Central memory CD8-positive, alpha-beta T cell (primary cell): Measurements from ENCODE around the gene PTPRH.

Experiments
- ATAC-seq: fragments of 150-1000 bp; cut with Tn5 transposase; replicated peaks from 2 replicates; pipeline ENCODE4 v1.10.0; 2022; ENCODE audit warnings: mild to moderate bottlenecking, moderate FRiP score, moderate number of reproducible peaks; ENCODE audit not compliant: poor library complexity, severe bottlenecking; ENCODE audit errors: extremely low read depth
- DNase-seq, 2 donors: peaks; one replicate each; pipeline ENCODE4 v3.0.0; 2021; ENCODE audit warnings: low spot score in 2 of 2
- H3K27ac Mint-ChIP-seq: one replicate; pipeline ENCODE4 v1.8.0; 2022; ENCODE audit warnings: low read depth, mild to moderate bottlenecking, moderate library complexity, mixed read lengths
- H3K27me3 Mint-ChIP-seq: one replicate; pipeline ENCODE4 v1.8.0; 2022; ENCODE audit warnings: mixed read lengths
- H3K36me3 Mint-ChIP-seq: one replicate; pipeline ENCODE4 v1.8.0; 2022; ENCODE audit warnings: mild to moderate bottlenecking, moderate library complexity, mixed read lengths; ENCODE audit not compliant: insufficient read depth
- H3K4me1 Mint-ChIP-seq: one replicate; pipeline ENCODE4 v1.8.0; 2022; ENCODE audit warnings: mixed read lengths
- H3K4me3 Mint-ChIP-seq: one replicate; pipeline ENCODE4 v1.8.0; 2022; ENCODE audit warnings: mild to moderate bottlenecking, moderate library complexity, mixed read lengths
- H3K9me3 Mint-ChIP-seq: one replicate; pipeline ENCODE4 v1.8.0; 2022; ENCODE audit warnings: mixed read lengths

PTPRH gene

GRCh38 chr19:55153652-55154264 is 55.5 kb downstream of the PTPRH start:
- peaks cover 44% of the 10 kb centered on the region for H3K27me3 Mint-ChIP-seq
- no peak for DNase-seq
- no peak overlapping the region for H3K4me3 Mint-ChIP-seq
- peaks cover 28% of the 10 kb centered on the region for H3K4me1 Mint-ChIP-seq
- peak overlapping the region; percentile 65 for H3K27ac Mint-ChIP-seq
- H3K36me3 Mint-ChIP-seq: peaks cover 3% of the 10 kb centered on the region
- no peak for ATAC-seq
- peaks cover 18% of the 10 kb centered on the region for H3K9me3 Mint-ChIP-seq

GRCh38 chr19:55152017-55152416 is 57.3 kb downstream of the PTPRH start:
- Mint-ChIP-seq H3K9me3 (peaks cover 18% of the 10 kb centered on the region), H3K4me1 (peaks cover 23% of the 10 kb centered on the region), H3K36me3 (peaks cover 3% of the 10 kb centered on the region), H3K27ac (peak overlapping the region; percentile 52), H3K27me3 (peaks cover 36% of the 10 kb centered on the region), H3K4me3 (no peak overlapping the region)
- DNase-seq (no peak), ATAC-seq (no peak)

- Mint-ChIP-seq H3K36me3 (peaks cover 4% of the 10 kb centered on the region), H3K4me3 (no peak within 1 kb of the TSS), H3K27me3 (peaks cover 42% of the 10 kb centered on the region), H3K4me1 (peaks cover 25% of the 10 kb centered on the region), H3K27ac (no peak within 1 kb of the TSS), H3K9me3 (peaks cover 16% of the 10 kb centered on the region)
- DNase-seq (no peak), ATAC-seq (no peak)
Observed at GRCh38 chr19:55149078-55150003, 60.0 kb downstream of the PTPRH start, which contains the start of gene TNNT1. TNNT1 (minus strand) TSS chr19:55149206; CDS start chr19:55147157, 2,049 bp downstream.

- ATAC-seq: no peak
- no peak overlapping the region for H3K27ac Mint-ChIP-seq
- peaks cover 5% of the 10 kb centered on the region for H3K36me3 Mint-ChIP-seq
- peaks cover 16% of the 10 kb centered on the region for H3K4me1 Mint-ChIP-seq
- no peak overlapping the region for H3K4me3 Mint-ChIP-seq
- H3K27me3 Mint-ChIP-seq: peaks cover 58% of the 10 kb centered on the region
- peaks cover 8% of the 10 kb centered on the region for H3K9me3 Mint-ChIP-seq
- no peak for DNase-seq
Observed at GRCh38 chr19:55147545-55148251, 61.6 kb downstream of the PTPRH start.

- H3K4me1 Mint-ChIP-seq: peaks cover 10% of the 10 kb centered on the region
- no peak overlapping the region for H3K27ac Mint-ChIP-seq
- H3K36me3 Mint-ChIP-seq: peaks cover 3% of the 10 kb centered on the region
- peaks cover 58% of the 10 kb centered on the region for H3K27me3 Mint-ChIP-seq
- no peak overlapping the region for H3K4me3 Mint-ChIP-seq
- ATAC-seq (no peak), DNase-seq (no peak)
- peaks cover 1% of the 10 kb centered on the region for H3K9me3 Mint-ChIP-seq
Observed at GRCh38 chr19:55146705-55147273, 62.5 kb downstream of the PTPRH start.

- Mint-ChIP-seq H3K9me3 (no peaks in the 10 kb centered on the region), H3K36me3 (peaks cover 5% of the 10 kb centered on the region), H3K27ac (no peak overlapping the region), H3K4me1 (peaks cover 7% of the 10 kb centered on the region), H3K27me3 (peaks cover 63% of the 10 kb centered on the region), H3K4me3 (no peak overlapping the region)
- DNase-seq (no peak), ATAC-seq (no peak)
Observed at GRCh38 chr19:55146078-55146704, 63.1 kb downstream of the PTPRH start.

GRCh38 chr19:55145232-55145631 is 64.1 kb downstream of the PTPRH start:
- H3K27ac Mint-ChIP-seq: peak overlapping the region; percentile 51
- ATAC-seq (no peak), DNase-seq (no peak)
- H3K4me1 Mint-ChIP-seq: peaks cover 10% of the 10 kb centered on the region
- no peak overlapping the region for H3K4me3 Mint-ChIP-seq
- H3K36me3 Mint-ChIP-seq: peaks cover 5% of the 10 kb centered on the region
- H3K27me3 Mint-ChIP-seq: peaks cover 71% of the 10 kb centered on the region
- no peaks in the 10 kb centered on the region for H3K9me3 Mint-ChIP-seq

GRCh38 chr19:55141696-55142095 is 67.6 kb downstream of the PTPRH start:
- Mint-ChIP-seq H3K27me3 (peaks cover 78% of the 10 kb centered on the region), H3K36me3 (peaks cover 5% of the 10 kb centered on the region), H3K4me1 (peaks cover 10% of the 10 kb centered on the region), H3K27ac (no peak overlapping the region), H3K4me3 (no peak overlapping the region), H3K9me3 (no peaks in the 10 kb centered on the region)
- ATAC-seq: no peak
- DNase-seq: no peak

- H3K9me3 Mint-ChIP-seq: no peaks in the 10 kb centered on the region
- peaks cover 2% of the 10 kb centered on the region for H3K36me3 Mint-ChIP-seq
- DNase-seq (no peak), ATAC-seq (no peak)
- peaks cover 4% of the 10 kb centered on the region for H3K4me1 Mint-ChIP-seq
- H3K4me3 Mint-ChIP-seq: no peak overlapping the region
- peaks cover 65% of the 10 kb centered on the region for H3K27me3 Mint-ChIP-seq
- no peak overlapping the region for H3K27ac Mint-ChIP-seq
Observed at GRCh38 chr19:55137915-55138314, 71.4 kb downstream of the PTPRH start.

GRCh38 chr19:55136399-55137102 is 72.8 kb downstream of the PTPRH start:
- Mint-ChIP-seq H3K27ac (no peak overlapping the region), H3K36me3 (peaks cover 1% of the 10 kb centered on the region), H3K27me3 (peaks cover 70% of the 10 kb centered on the region), H3K4me3 (no peak overlapping the region), H3K9me3 (no peaks in the 10 kb centered on the region), H3K4me1 (peaks cover 4% of the 10 kb centered on the region)
- DNase-seq: no peak
- ATAC-seq: no peak

GRCh38 chr19:55134736-55135135 is 74.6 kb downstream of the PTPRH start:
- Mint-ChIP-seq H3K4me3 (no peak overlapping the region), H3K4me1 (no peaks in the 10 kb centered on the region), H3K27ac (no peak overlapping the region), H3K36me3 (no peaks in the 10 kb centered on the region), H3K9me3 (no peaks in the 10 kb centered on the region), H3K27me3 (peaks cover 72% of the 10 kb centered on the region)
- ATAC-seq (no peak), DNase-seq (no peak)
